T1000 (cell line): ENCODE data around the gene STRIT1.

Experiments used
- DNase-seq: peaks from one replicate; lab custom pipeline; 2025; ENCODE audit warnings: mixed read lengths; lab: John Stamatoyannopoulos, UW

The STRIT1 gene

GRCh38 chr3:155293516-155293915 is at the start of gene STRIT1:
Gene STRIT1 (minus strand): TSS chr3:155293683.
- DNase-seq = no peak

- DNase-seq = no peak
Observed at GRCh38 chr3:155342344-155342743, 48.9 kb upstream of the STRIT1 start.

- DNase-seq = no peak
Observed at GRCh38 chr3:155339052-155339451, 45.6 kb upstream of the STRIT1 start.

GRCh38 chr3:155335724-155336354 is 42.4 kb upstream of the STRIT1 start:
- no peak for DNase-seq

- no peak for DNase-seq
Observed at GRCh38 chr3:155334914-155335723, 41.6 kb upstream of the STRIT1 start.

GRCh38 chr3:155334215-155334913 is 40.9 kb upstream of the STRIT1 start:
- DNase-seq = no peak

GRCh38 chr3:155332716-155333115 is 39.2 kb upstream of the STRIT1 start:
- no peak for DNase-seq

- DNase-seq = no peak
Observed at GRCh38 chr3:155331078-155331477, 37.6 kb upstream of the STRIT1 start.

- no peak for DNase-seq
Observed at GRCh38 chr3:155330370-155330769, 36.9 kb upstream of the STRIT1 start.

- no peak for DNase-seq
Observed at GRCh38 chr3:155329513-155330048, 36.1 kb upstream of the STRIT1 start.

GRCh38 chr3:155327871-155328270 is 34.4 kb upstream of the STRIT1 start:
- DNase-seq = no peak

GRCh38 chr3:155327430-155327829 is 33.9 kb upstream of the STRIT1 start:
- DNase-seq = no peak

GRCh38 chr3:155326901-155327300 is 33.4 kb upstream of the STRIT1 start:
- DNase-seq = no peak

- DNase-seq = no peak
Observed at GRCh38 chr3:155326244-155326643, 32.8 kb upstream of the STRIT1 start.

GRCh38 chr3:155325263-155325835 is 31.9 kb upstream of the STRIT1 start:
- DNase-seq = no peak

- no peak for DNase-seq
Observed at GRCh38 chr3:155323063-155323666, 29.7 kb upstream of the STRIT1 start.

- no peak for DNase-seq
Observed at GRCh38 chr3:155321418-155321817, 27.9 kb upstream of the STRIT1 start.

GRCh38 chr3:155320934-155321333 is 27.5 kb upstream of the STRIT1 start:
- no peak for DNase-seq

GRCh38 chr3:155318740-155319139 is 25.3 kb upstream of the STRIT1 start:
- no peak for DNase-seq

GRCh38 chr3:155317211-155317610 is 23.7 kb upstream of the STRIT1 start:
- DNase-seq = no peak

- no peak for DNase-seq
Observed at GRCh38 chr3:155316426-155316825, 22.9 kb upstream of the STRIT1 start.

- no peak for DNase-seq
Observed at GRCh38 chr3:155313916-155314315, 20.4 kb upstream of the STRIT1 start.
